Epithelial cell of proximal tubule (primary cell): Measurements from ENCODE around the gene CDH2. TPM values are rescaled to one million over a fixed set of nuclear protein-coding genes. Genes with fewer than 3 reads are reported as not detected.

Experiments
- DNase-seq: peaks from one replicate; pipeline ENCODE4 v3.0.0-alpha.2; 2011; ENCODE audit warnings: low read depth
- H3K4me3 ChIP-seq: 2 replicates; pipeline ENCODE4 v1.5.1; 2011; ENCODE audit warnings: low read depth, mild to moderate bottlenecking, low read length
- CTCF ChIP-seq: conservative IDR thresholded peaks from 2 replicates; pipeline ENCODE4 v1.5.1; 2012; ENCODE audit warnings: low read depth, mild to moderate bottlenecking, low read length
- total RNA-seq: library from RNA; depleted of rRNA; stranded (reverse); fragments of >200 nt; gene quantifications from 2 replicates; pipeline ENCODE4 v1.2.3, GENCODE V29; 2015

The CDH2 gene
- total RNA-seq, 1 donor from 2014 or later = 74.5 TPM

DNA sequence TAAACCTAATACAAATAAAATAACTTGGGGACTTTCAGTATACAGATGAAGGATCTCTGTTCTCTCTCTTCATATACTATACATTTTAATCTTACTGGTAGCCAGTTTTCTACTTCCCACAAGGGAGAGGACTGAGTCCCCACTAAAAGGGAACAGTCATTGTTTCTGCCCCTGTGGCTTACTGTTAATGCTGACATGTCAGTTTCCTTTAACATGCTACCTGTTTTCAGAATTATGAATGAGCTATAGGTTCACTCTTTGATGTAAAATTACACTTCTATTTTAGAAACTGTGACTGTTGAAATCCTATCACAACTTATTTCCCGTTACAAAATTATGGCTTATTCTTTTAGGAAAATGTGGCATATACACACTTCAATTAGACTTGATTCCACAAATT lies 207.7 kb downstream of the CDH2 start:
- no peak overlapping the region for H3K4me3 ChIP-seq
- no peak for DNase-seq
- no peak for TF ChIP-seq CTCF

DNA sequence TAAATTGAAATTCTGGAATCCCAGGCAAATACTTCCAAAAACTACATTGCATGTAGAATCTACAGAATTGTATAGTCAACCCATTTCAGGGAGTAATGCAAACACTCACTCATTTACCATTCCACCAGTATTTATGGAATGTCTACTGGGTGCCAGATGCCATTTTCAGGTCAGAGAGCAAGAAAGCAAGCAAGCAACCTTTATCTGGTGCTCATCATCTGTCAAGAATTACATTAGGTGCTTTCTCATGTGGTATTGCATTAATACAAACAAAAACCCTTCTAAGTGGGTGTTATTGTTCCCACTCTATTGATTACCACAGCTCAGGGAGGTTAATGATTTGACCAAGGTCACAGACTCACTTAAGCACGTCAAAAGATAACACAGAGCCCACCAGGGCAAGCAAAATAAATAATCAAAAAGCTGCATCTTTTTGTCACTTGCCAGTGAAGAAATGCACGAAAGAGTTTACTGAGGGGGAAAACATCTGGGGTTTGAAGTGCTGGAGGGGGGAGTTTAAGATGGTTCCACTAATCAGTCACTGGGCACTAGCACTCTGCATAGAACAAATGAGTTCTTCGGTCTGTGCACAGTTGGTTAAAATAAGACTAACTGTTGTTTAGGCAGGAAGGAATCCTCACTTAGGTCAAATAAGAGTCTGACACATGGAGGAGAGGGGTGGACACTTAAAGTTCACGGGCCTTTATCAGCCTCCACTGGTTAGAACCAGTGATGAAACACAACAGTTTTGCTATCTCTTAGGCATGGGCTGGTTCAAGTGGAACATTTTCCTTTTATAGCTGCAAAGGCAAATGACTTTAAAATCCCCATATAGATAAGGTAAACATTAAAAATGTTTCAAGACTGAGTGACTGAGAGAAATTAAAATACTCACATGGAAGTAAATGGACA lies 208.8 kb downstream of the CDH2 start:
- no peak for TF ChIP-seq CTCF
- H3K4me3 ChIP-seq = no peak overlapping the region
- DNase-seq = no peak

DNA sequence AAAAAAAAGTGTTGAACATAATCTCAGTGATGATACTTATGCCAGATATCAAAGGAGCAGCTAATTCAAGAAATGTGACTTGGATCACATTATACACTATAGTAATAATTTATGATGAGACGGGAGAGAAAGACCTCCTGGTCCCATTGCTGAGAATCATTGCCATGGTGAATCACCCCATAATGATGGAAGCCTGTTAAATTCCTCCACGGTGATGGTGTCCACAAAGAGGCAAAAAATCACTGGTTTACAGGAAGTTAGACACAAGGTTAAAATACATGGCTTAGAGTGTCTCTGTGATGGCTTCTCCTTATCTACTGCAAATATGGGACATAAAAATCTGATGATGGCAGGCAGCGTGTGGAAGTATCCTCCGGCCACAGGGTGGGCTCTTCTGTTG lies 210.0 kb downstream of the CDH2 start:
- H3K4me3 ChIP-seq = no peak overlapping the region
- no peak for DNase-seq
- TF ChIP-seq CTCF = no peak

DNA sequence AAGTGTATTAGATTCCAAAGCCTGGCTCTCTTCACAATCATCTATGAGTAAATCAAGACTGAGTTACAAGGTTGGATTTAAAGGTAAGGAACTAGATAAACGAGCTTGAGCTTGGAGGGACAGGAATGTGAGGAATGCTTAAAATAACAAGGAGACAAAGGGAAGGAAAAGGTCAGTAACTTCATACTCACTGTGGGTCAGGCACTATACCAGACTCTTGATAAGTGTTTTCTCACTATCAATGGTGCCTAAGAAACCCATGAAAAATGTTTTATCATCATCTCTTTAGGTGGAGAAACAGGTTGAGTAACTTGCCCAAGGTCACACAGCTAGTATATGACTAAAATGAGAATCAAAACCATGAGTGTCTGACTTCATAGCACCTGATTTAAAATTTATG lies 212.1 kb downstream of the CDH2 start:
- no peak overlapping the region for H3K4me3 ChIP-seq
- no peak for TF ChIP-seq CTCF
- peak; percentile 20 for DNase-seq

DNA sequence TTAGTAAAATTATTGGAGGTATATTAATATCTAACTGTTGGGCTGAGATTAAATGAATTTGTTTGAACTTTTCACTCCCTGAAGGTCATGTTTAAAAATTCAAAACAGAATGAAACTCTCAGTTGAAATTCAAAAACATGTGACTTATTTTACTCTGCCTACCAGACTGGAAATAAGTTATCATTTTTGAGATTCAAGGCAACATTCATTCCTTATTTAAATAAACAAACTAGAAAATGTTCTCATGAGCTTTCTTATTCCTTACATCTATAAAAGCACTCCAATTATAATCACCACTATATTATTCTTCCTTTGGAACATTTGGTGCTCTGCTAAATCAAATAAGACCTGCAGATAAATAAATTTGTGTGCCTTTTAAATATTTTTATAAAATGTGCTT lies 217.8 kb downstream of the CDH2 start:
- no peak overlapping the region for H3K4me3 ChIP-seq
- DNase-seq = no peak
- TF ChIP-seq CTCF = no peak

DNA sequence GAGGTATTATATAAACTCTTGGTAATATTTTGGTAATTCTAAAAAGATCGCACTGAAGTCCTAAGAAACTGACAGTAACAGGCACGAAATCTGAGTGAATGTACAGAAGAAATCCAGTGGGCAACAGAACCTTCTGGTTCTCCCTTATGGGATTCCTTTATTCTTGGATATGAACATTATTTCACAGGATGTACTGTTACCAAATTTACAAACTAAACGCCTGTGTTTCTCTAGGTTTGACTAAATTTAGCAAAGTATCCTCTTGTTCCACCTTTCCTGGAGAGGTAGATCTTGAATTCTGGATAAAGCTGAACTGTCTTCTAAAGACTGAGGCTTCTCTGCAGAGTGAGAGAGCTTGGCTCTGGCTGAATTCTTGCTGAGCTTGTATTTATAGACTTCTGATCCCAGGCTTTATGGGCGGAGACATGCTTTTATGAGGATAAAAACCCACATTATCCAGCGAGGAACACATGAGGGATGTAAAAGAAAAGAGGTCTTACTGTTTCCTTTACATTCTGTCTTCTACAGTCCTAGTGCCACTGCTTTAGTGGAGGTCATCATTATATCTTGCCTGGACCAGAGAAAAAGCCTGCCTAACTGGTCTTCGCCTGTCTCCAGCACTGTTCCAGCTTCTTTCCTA lies 220.8 kb downstream of the CDH2 start:
- no peak for TF ChIP-seq CTCF
- no peak for DNase-seq
- no peak overlapping the region for H3K4me3 ChIP-seq

- no peak overlapping the region for H3K4me3 ChIP-seq
- TF ChIP-seq CTCF = no peak
- DNase-seq = no peak
Measured at GRCh38 chr18:27954226-27954625, 222.7 kb downstream of the CDH2 start.
